Activated T-cell treated with anti-CD3 and anti-CD28 coated beads for 48 hours (primary cell): Measurements from ENCODE around the gene RASGRP2.
A peak's percentile ranks its signal among the peaks of the same experiment; 100 is the strongest.

Experiments
- DNase-seq: peaks from one replicate; pipeline ENCODE4 v3.0.0-alpha.2; 2020; ENCODE audit warnings: low read depth

The RASGRP2 gene

DNA sequence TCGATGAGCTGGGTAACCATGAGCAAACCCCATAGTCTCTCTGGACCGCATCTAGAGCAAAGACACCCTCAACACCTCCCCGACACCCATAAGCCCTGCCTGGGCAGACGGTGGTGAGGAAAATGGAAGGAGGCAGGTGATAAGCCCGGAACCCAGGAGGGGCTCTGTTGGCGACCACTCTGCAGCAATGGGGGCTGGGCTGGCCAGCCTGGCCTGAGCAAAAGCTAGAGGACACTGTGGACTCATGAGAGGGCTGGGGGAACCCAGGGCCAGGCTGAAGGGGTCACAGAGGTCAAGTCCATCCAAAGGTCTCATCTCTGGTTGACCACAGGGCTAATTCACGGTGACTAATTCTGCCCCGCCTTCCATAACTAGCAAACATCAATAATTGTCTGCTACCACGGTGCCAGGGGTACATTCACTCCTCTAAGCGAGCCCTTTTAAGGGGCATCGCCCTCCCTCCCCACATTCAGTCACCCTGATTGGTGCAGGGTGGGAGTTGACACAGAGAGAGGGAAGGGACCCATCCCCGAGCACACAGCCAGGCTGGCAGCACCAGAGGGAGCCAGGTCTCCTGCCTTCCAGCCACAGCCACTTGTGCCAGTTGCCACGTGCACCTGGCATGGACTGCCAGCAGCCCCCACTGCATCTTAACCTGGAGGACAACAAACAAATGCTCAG lies 11.9 kb upstream of the RASGRP2 start:
- DNase-seq, result no peak

- DNase-seq, result no peak
Observed at GRCh38 chr11:64754919-64755662, 11.1 kb upstream of the RASGRP2 start.

DNA sequence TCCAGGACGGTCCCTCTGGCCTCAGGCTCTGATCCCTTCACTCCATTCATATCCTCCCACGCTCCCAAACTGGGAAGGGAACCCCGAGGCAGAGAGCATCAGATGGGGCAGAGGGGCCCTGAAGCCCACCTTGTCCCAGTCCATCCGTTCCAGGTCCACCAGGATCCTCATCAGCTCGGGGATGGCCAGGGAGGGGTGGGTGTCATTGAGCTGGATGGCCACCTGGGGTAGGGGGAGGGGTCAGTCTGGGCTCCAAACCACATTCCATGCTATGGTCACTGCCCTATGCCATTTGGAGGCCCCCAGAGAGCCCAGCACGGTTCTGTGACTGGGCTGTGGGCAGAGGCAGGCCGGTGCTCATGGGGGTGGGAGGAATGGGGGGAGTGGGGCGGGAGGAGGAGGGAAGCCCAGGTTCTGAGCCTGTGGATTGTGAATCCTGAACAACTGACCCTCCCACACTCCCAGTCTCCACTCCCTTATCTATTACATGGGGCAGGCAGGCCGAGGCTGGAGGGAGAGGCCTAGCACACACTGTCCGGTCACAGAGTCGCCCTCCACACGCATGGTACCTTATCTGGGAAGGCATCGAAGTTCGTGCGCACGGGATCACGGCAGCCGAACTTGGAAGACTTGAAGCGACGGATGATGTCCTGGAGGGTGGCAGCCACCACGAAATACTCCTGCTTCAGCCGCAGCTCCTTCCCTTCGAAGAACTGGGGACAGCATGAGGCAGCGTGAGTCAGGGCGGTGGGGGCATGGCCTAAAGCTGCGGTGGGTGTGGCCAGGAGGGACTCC lies 10.4 kb upstream of the RASGRP2 start:
- no peak for DNase-seq

GRCh38 chr11:64753380-64754123 lies 9.6 kb upstream of the RASGRP2 start:
- DNase-seq, result no peak

- no peak for DNase-seq
Observed at GRCh38 chr11:64753019-64753379, 9.1 kb upstream of the RASGRP2 start.

DNA sequence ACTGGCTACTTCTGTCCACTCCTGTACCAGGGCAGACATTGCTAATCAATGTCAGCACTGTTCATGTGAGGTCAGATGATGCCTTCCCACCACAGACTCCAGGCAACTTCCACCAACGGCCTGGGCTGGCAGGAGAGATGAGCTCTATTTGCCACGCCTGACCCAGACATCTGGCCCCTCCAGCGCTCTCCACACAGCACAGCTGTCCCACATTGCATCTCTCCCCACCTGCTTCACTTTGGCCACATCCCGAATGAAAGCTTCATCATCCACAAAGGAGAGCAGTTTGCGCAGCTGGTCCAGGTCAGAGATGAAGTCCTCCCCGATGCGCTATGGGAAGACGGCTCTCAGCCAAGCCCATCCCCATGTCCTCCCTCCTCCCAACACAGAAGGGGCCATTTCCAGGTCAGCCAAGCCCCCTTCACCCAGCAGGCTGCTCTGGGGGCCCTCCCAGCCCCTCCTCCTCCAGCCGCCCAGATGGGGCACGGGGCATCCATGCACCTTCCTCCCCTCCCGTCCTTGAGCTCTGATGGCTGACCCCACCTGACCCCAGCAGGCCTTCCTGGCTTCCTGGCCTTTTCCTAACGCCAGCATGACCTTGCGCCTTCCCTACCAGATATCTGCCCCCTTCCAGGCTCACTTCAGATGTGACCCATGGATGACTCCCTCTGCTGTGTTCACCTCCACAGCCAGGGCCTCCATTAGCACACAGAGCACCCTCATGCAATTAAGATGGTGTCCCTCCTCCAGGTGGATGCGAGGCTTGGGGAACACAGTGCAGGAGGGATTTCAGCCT lies 8.4 kb upstream of the RASGRP2 start:
- DNase-seq, result no peak

- no peak for DNase-seq
Observed at GRCh38 chr11:64751580-64751979, 7.6 kb upstream of the RASGRP2 start.

DNA sequence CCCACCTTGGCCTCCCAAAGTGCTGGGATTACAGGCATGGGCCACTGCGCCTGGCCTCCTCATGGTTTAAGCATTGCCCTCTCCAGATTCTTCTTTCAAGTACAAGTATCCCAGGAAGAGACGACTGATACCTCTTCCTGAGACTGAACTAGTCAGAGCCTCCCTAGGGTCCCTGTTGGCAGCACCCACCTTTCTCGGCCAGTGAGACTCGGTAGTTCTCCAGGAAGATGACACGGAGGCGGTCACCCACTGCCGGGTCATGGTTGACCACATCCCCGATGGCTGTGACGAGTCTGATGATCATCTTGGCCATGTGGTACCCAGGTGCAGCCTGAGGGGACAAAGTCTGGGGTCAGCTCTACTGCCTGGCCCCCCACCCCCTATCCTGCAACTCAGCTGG lies 7.2 kb upstream of the RASGRP2 start:
- DNase-seq, result no peak

DNA sequence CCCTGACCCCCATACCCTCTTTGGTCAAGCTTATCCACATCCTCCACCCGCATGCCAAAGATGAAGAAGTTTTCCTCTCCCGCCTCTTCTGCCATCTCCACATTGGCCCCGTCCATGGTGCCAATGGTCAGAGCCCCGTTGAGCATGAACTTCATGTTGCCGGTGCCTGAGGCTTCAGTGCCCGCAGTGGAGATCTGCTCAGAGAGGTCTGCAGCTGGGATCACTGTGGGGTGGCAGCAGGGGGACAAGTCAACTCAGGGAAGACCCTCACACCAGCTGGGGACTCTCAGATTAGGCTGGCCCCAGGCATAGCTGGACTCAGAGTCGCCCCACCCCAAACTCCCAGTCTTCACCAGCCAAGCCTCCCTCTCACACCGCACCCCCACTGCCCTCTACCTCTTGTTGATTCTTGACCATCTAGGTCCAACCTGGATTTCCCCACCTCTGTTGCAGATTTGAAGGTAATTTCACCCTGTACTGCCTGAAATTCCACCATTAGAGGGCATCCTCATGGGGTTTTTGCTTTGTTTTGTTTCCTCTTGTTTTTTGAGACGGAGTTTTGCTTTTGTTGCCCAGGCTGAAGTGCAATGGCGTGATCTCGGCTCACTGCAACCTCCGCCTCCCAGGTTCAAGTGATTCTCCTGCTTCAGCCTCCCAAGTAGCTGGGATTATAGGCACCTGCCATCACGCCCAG lies 6.6 kb upstream of the RASGRP2 start:
- no peak for DNase-seq

GRCh38 chr11:64747961-64748665 lies 4.2 kb upstream of the RASGRP2 start:
- DNase-seq, result no peak

GRCh38 chr11:64746486-64746885 lies 2.5 kb upstream of the RASGRP2 start:
- no peak for DNase-seq

GRCh38 chr11:64745521-64746328 lies 1.8 kb upstream of the RASGRP2 start:
- no peak for DNase-seq

DNA sequence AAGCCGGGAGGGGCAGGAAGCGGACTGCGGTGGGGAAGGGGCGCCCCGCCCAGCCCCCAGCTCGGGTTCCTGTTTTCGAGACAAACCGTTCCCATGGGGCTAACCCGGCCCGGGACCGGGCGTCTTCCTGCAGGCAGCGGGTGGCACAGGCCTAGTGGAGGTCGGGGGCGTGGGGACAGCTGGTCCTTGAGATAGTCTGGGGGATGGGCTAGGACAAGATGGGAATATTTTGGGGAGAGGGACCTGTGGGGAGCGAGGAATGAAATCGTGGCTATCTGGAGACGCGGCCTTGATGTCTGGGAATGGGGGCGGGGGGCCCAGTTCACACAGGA lies 1.2 kb upstream of the RASGRP2 start:
- DNase-seq, result no peak

DNA sequence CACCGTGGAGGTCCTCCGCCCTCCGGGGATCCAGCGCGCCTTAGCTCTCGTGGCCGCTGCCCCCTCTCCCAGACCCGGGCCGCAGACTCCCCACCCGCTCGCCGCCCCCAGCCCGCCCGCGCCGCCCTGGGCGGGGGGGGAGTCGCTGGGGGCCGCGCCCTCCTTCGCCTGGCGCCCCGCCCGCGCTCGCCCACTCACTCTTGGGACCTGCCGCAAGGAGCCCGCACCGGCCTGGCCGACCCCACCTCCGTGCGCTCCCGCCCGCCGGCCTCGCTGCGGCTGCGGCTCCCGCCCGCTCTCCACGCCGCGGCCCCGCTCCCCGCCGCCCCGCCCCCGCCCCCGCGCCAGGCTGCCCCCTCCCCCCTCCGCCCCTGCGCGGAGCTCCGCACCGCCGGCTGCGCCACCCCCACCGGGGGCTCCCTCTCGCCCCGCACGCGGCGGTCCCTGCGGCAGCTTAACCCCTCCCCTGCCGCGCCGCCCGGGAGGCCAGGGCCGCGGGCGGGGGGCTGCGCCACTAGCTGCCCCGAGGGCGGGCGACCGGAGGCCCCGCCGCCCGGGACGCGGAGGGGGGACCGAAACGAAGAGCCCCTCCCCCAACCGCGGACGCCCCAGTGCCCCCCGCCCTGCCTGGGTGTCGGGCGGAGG lies 724 bp upstream of the RASGRP2 start:
- no peak for DNase-seq

DNA sequence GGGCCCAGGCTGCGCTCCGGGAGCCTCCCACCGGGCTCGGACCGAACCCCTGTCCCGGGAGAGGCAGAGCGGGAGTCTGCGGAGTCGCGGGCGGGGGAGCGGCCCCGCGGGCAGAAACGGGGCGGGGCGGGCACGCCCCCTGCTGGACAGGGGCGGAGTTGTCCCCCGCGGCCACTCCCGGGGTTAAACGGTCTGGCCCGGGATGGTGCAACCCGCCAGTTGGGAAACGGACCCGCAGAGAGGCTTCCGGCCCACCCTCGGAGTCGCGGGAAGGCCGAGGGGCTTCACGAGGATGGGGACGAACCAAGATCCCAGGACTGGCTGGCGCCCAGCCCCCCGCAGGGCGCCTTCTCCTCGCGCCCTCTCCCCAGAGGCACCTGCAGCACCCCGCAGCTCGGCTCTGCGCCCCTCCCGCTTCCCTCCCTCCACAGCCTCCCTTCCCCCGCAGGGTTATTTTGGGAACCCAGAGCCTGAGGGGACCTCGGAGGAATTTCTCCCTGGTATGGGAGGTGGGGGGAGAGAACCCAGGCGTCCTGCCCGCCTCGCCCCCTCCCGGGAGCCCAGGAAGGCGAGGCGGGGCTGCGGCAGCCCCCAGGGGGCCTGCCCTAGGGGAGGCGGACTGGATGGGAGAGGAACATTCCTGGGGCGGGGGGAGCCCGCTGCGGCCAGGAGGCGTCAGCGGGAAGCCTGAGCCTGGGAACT lies 902 bp downstream of the RASGRP2 start:
- peak; percentile 78 for DNase-seq

- no peak for DNase-seq
Observed at GRCh38 chr11:64742087-64742888, 1.7 kb downstream of the RASGRP2 start.

GRCh38 chr11:64741375-64742086 lies 2.4 kb downstream of the RASGRP2 start:
- no peak for DNase-seq
